Measurements from ENCODE around the gene KCNH3. TPM values are rescaled to one million over a fixed set of nuclear protein-coding genes. Genes with fewer than 3 reads are reported as not detected.

KCNH3 gene
- total and polyA plus RNA-seq, 7 experiments from 2014 or later = 0.99 to 5.3 (median 3.8) TPM

DNA sequence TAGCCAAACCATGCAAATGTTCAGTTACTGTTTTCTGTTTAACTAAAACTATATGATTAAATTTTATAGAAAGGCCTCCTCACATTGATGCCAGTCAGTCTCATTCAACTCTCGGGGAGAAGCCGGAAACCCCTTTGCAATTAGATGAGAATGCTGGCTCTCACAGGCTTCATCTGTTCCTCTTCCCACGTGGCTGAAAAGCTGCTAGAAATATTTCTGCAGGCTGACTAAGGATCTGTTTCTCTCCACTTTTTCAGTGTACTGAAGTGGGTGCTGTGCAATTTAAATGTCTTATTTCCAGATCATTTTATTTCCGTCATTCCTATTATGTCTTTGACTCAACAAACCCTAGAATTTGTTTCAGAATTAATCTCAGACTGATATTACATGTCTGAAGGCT lies 17.4 kb upstream of the KCNH3 start:
- POLR2A ChIA-PET = no interaction called here
- H3K36me3 Mint-ChIP-seq = peaks cover 8 to 35% (median 16%) of the 10 kb centered on the region in 5 donors

GRCh38 chr12:49524660-49525324 lies 14.0 kb upstream of the KCNH3 start:
- H3K27ac ChIP-seq (ENCODE audit: low read depth, low read length) = no peak overlapping the region
- H3K4me3 ChIP-seq (ENCODE audit: low read length) = no peak overlapping the region
- H3K27me3 ChIP-seq (ENCODE audit: control insufficient read depth in 2 of 2, insufficient read depth in 2 of 2, low read length in 2 of 2) = no peaks in the 10 kb centered on the region
- CTCF ChIA-PET = interaction anchor here (0.9 kb wide), 1 partner anchor 166 kb away, joined by 4 read pairs; no protein-coding TSS in a partner anchor
- H3K4me1 Mint-ChIP-seq = no peaks in the 10 kb centered on the region
- no peaks in the 10 kb centered on the region for H3K4me1 ChIP-seq (ENCODE audit: control insufficient read depth in 2 of 2, insufficient read depth in 2 of 2, low read length in 2 of 2)
- peaks cover 0 to 18% (median 0%) of the 10 kb centered on the region in 3 experiments for H3K36me3 ChIP-seq (ENCODE audit: control insufficient read depth in 2 of 3, insufficient read depth in 3 of 3, low read length in 3 of 3)
- H3K27ac Mint-ChIP-seq = no peak overlapping the region
- peaks cover 9 to 31% (median 16%) of the 10 kb centered on the region in 5 donors for H3K36me3 Mint-ChIP-seq
- no peak overlapping the region for H3K4me3 Mint-ChIP-seq
- intact Hi-C loops (cut with micrococcal nuclease) = no loop called here
- ATAC-seq (no peak), DNase-seq (no peak)
- H3K27me3 Mint-ChIP-seq = no peaks in the 10 kb centered on the region
- H3K9me3 ChIP-seq (ENCODE audit: control insufficient read depth in 2 of 3, low read length in 3 of 3) = no peaks in the 10 kb centered on the region
- no peaks in the 10 kb centered on the region for H3K9me3 Mint-ChIP-seq
- POLR2A ChIA-PET = no interaction called here

More for the DNA sequence above, 17.4 kb upstream of the KCNH3 start:
- Histone ChIP-seq H3K9me3 (ENCODE audit: control insufficient read depth in 2 of 3, low read length in 3 of 3) (no peaks in the 10 kb centered on the region), H3K36me3 (ENCODE audit: control insufficient read depth in 2 of 3, insufficient read depth in 3 of 3, low read length in 3 of 3) (peaks cover 0 to 18% (median 0%) of the 10 kb centered on the region in 3 experiments), H3K4me1 (ENCODE audit: control insufficient read depth in 2 of 2, insufficient read depth in 2 of 2, low read length in 2 of 2) (no peaks in the 10 kb centered on the region), H3K4me3 (ENCODE audit: low read length) (no peak overlapping the region), H3K27me3 (ENCODE audit: control insufficient read depth in 2 of 2, insufficient read depth in 2 of 2, low read length in 2 of 2) (no peaks in the 10 kb centered on the region), H3K27ac (ENCODE audit: low read depth, low read length) (no peak overlapping the region)
- DNase-seq = no peak
- no peak overlapping the region for H3K27ac Mint-ChIP-seq
- no peaks in the 10 kb centered on the region for H3K27me3 Mint-ChIP-seq
- intact Hi-C loops (cut with micrococcal nuclease) = no loop called here
- H3K4me3 Mint-ChIP-seq = no peak overlapping the region
- no peaks in the 10 kb centered on the region for H3K9me3 Mint-ChIP-seq
- peaks cover 0 to 3% (median 0%) of the 10 kb centered on the region in 7 donors for H3K4me1 Mint-ChIP-seq
- CTCF ChIA-PET = interaction anchor here (0.6 kb wide), 1 partner anchor 163 kb away, joined by 3 read pairs; no protein-coding TSS in a partner anchor
- ATAC-seq = no peak

- Mint-ChIP-seq H3K9me3 (no peaks in the 10 kb centered on the region), H3K4me1 (no peaks in the 10 kb centered on the region), H3K27me3 (no peaks in the 10 kb centered on the region), H3K36me3 (peaks cover 9 to 31% (median 16%) of the 10 kb centered on the region in 5 donors), H3K27ac (no peak overlapping the region), H3K4me3 (no peak overlapping the region)
- peaks cover 0 to 18% (median 0%) of the 10 kb centered on the region in 3 experiments for H3K36me3 ChIP-seq (ENCODE audit: control insufficient read depth in 2 of 3, insufficient read depth in 3 of 3, low read length in 3 of 3)
- ChIA-PET POLR2A (interaction anchor here (1.5 kb wide), 1 partner anchor 14 kb away, joined by 3 read pairs; no protein-coding TSS in a partner anchor), CTCF (no interaction called here)
- no peak overlapping the region for H3K27ac ChIP-seq (ENCODE audit: low read depth, low read length)
- no peak for DNase-seq
- no peaks in the 10 kb centered on the region for H3K9me3 ChIP-seq (ENCODE audit: control insufficient read depth in 2 of 3, low read length in 3 of 3)
- H3K4me3 ChIP-seq (ENCODE audit: low read length) = no peak overlapping the region
- no peaks in the 10 kb centered on the region for H3K4me1 ChIP-seq (ENCODE audit: control insufficient read depth in 2 of 2, insufficient read depth in 2 of 2, low read length in 2 of 2)
- no peaks in the 10 kb centered on the region for H3K27me3 ChIP-seq (ENCODE audit: control insufficient read depth in 2 of 2, insufficient read depth in 2 of 2, low read length in 2 of 2)
- no peak for ATAC-seq
- intact Hi-C loops (cut with micrococcal nuclease) = no loop called here
Observed at GRCh38 chr12:49525942-49526341, 12.9 kb upstream of the KCNH3 start.

DNA sequence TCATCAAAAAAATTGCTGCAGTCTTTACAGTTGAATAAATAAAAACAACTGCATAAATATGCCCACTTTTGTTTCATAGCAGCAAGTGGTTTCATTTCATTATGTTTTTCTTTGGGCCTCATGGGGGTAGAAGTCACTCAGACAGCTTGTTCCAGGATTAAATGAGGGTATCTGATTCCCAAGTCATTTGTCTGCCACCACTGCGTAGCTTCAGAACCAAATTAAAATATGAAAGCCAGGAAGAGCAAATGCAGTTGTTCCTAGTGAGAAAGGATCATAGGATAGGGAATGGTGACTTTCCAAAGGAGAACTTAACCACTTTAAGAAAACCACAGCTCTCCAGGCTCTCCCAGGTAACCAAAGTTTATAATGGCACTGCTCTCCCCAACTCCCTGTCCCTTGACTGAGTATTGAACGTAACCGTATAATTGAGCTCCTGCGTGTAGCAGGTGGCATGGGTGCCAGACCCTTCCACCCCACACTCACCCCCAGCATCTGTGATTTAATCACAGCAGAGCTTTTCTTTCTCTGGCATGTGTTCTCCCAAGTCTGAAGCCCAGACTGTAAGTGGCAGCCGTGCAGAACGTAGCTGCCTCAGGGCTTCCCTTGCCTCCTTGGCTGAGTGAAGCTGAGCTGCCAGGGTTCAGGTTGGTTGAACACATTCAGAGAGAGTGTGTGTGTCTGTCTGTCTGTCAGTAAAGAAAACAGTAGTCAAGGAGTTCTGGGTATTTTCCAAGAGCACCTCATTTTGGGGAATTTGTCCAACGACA lies 11.3 kb upstream of the KCNH3 start:
- Mint-ChIP-seq H3K36me3 (peaks cover 7 to 23% (median 15%) of the 10 kb centered on the region in 5 donors), H3K27me3 (no peaks in the 10 kb centered on the region), H3K27ac (no peak overlapping the region), H3K4me3 (no peak overlapping the region), H3K4me1 (no peaks in the 10 kb centered on the region), H3K9me3 (no peaks in the 10 kb centered on the region)
- Histone ChIP-seq H3K27me3 (ENCODE audit: control insufficient read depth in 2 of 2, insufficient read depth in 2 of 2, low read length in 2 of 2) (no peaks in the 10 kb centered on the region), H3K36me3 (ENCODE audit: control insufficient read depth in 2 of 3, insufficient read depth in 3 of 3, low read length in 3 of 3) (peaks cover 0 to 18% (median 0%) of the 10 kb centered on the region in 3 experiments), H3K4me1 (ENCODE audit: control insufficient read depth in 2 of 2, insufficient read depth in 2 of 2, low read length in 2 of 2) (no peaks in the 10 kb centered on the region), H3K9me3 (ENCODE audit: control insufficient read depth in 2 of 3, low read length in 3 of 3) (no peaks in the 10 kb centered on the region), H3K27ac (ENCODE audit: low read depth, low read length) (no peak overlapping the region), H3K4me3 (ENCODE audit: low read length) (no peak overlapping the region)
- ATAC-seq (no peak), DNase-seq (no peak)
- ChIA-PET CTCF (no interaction called here), POLR2A (interaction anchor here (1.3 kb wide), 1 partner anchor 9 kb away, joined by 3 read pairs; no protein-coding TSS in a partner anchor)
- intact Hi-C loops (cut with micrococcal nuclease) = no loop called here

- Histone ChIP-seq H3K9me3 (ENCODE audit: control insufficient read depth in 2 of 3, low read length in 3 of 3) (no peaks in the 10 kb centered on the region), H3K27ac (ENCODE audit: low read depth, low read length) (no peak overlapping the region), H3K4me3 (ENCODE audit: low read length) (no peak overlapping the region), H3K27me3 (ENCODE audit: control insufficient read depth in 2 of 2, insufficient read depth in 2 of 2, low read length in 2 of 2) (no peaks in the 10 kb centered on the region), H3K4me1 (ENCODE audit: control insufficient read depth in 2 of 2, insufficient read depth in 2 of 2, low read length in 2 of 2) (no peaks in the 10 kb centered on the region), H3K36me3 (ENCODE audit: control insufficient read depth in 2 of 3, insufficient read depth in 3 of 3, low read length in 3 of 3) (peaks cover 0 to 17% (median 0%) of the 10 kb centered on the region in 3 experiments)
- ChIA-PET CTCF (no interaction called here), POLR2A (no interaction called here)
- H3K9me3 Mint-ChIP-seq = no peaks in the 10 kb centered on the region
- peaks cover 4 to 18% (median 12%) of the 10 kb centered on the region in 5 donors for H3K36me3 Mint-ChIP-seq
- peaks cover 0 to 3% (median 0%) of the 10 kb centered on the region in 5 donors for H3K27me3 Mint-ChIP-seq
- no peak overlapping the region for H3K4me3 Mint-ChIP-seq
- ATAC-seq (no peak), DNase-seq (no peak)
- intact Hi-C loops (cut with micrococcal nuclease) = no loop called here
- peaks cover 0 to 1% (median 0%) of the 10 kb centered on the region in 7 donors for H3K4me1 Mint-ChIP-seq
- no peak overlapping the region for H3K27ac Mint-ChIP-seq
Observed at GRCh38 chr12:49529414-49529813, 9.4 kb upstream of the KCNH3 start.

DNA sequence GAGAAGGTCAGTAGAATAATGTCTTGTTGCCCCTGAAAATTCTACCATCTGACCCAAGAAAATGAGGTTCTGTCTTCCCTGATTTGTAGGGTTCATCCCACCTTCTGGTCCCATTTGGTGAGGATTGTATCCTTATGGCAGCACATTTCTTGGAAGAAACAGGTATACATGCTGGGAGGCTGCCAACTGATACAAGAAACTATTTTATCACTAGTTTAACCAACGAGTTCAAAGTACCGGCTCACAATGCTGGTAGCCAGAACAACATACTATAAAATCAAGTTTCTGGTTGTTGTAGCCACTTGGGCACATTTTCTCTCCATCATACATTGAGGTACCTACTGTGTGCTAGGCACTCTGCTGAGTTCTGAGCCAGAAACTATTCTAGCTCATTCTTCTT lies 7.1 kb upstream of the KCNH3 start:
- intact Hi-C loops (cut with micrococcal nuclease) = no loop called here
- Mint-ChIP-seq H3K36me3 (no peaks in the 10 kb centered on the region), H3K9me3 (no peaks in the 10 kb centered on the region), H3K27ac (no peak overlapping the region), H3K27me3 (peaks cover 0 to 19% (median 3%) of the 10 kb centered on the region in 5 donors), H3K4me1 (peaks cover 0 to 6% (median 0%) of the 10 kb centered on the region in 7 donors), H3K4me3 (no peak overlapping the region)
- no peaks in the 10 kb centered on the region for H3K36me3 ChIP-seq (ENCODE audit: control insufficient read depth in 2 of 3, insufficient read depth in 3 of 3, low read length in 3 of 3)
- POLR2A ChIA-PET = interaction anchor here (0.6 kb wide), 1 partner anchor 114 kb away, joined by 5 read pairs; no protein-coding TSS in a partner anchor
- DNase-seq (no peak), ATAC-seq (no peak)
- CTCF ChIA-PET = no interaction called here
- H3K4me3 ChIP-seq (ENCODE audit: low read length) = no peak overlapping the region
- no peaks in the 10 kb centered on the region for H3K4me1 ChIP-seq (ENCODE audit: control insufficient read depth in 2 of 2, insufficient read depth in 2 of 2, low read length in 2 of 2)
- no peak overlapping the region for H3K27ac ChIP-seq (ENCODE audit: low read depth, low read length)
- H3K27me3 ChIP-seq (ENCODE audit: control insufficient read depth in 2 of 2, insufficient read depth in 2 of 2, low read length in 2 of 2) = no peaks in the 10 kb centered on the region
- no peaks in the 10 kb centered on the region for H3K9me3 ChIP-seq (ENCODE audit: control insufficient read depth in 2 of 3, low read length in 3 of 3)

Data from naive thymus-derived CD4-positive, alpha-beta T cell (primary cell).